ENCODE measurements around the gene ITGA7. TPM values are rescaled to one million over a fixed set of nuclear protein-coding genes. Genes with fewer than 3 reads are reported as not detected.

ITGA7 gene, protein sequence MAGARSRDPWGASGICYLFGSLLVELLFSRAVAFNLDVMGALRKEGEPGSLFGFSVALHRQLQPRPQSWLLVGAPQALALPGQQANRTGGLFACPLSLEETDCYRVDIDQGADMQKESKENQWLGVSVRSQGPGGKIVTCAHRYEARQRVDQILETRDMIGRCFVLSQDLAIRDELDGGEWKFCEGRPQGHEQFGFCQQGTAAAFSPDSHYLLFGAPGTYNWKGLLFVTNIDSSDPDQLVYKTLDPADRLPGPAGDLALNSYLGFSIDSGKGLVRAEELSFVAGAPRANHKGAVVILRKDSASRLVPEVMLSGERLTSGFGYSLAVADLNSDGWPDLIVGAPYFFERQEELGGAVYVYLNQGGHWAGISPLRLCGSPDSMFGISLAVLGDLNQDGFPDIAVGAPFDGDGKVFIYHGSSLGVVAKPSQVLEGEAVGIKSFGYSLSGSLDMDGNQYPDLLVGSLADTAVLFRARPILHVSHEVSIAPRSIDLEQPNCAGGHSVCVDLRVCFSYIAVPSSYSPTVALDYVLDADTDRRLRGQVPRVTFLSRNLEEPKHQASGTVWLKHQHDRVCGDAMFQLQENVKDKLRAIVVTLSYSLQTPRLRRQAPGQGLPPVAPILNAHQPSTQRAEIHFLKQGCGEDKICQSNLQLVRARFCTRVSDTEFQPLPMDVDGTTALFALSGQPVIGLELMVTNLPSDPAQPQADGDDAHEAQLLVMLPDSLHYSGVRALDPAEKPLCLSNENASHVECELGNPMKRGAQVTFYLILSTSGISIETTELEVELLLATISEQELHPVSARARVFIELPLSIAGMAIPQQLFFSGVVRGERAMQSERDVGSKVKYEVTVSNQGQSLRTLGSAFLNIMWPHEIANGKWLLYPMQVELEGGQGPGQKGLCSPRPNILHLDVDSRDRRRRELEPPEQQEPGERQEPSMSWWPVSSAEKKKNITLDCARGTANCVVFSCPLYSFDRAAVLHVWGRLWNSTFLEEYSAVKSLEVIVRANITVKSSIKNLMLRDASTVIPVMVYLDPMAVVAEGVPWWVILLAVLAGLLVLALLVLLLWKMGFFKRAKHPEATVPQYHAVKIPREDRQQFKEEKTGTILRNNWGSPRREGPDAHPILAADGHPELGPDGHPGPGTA
- 0.93 and 1.3 TPM in 2 replicates for total RNA-seq

DNA sequence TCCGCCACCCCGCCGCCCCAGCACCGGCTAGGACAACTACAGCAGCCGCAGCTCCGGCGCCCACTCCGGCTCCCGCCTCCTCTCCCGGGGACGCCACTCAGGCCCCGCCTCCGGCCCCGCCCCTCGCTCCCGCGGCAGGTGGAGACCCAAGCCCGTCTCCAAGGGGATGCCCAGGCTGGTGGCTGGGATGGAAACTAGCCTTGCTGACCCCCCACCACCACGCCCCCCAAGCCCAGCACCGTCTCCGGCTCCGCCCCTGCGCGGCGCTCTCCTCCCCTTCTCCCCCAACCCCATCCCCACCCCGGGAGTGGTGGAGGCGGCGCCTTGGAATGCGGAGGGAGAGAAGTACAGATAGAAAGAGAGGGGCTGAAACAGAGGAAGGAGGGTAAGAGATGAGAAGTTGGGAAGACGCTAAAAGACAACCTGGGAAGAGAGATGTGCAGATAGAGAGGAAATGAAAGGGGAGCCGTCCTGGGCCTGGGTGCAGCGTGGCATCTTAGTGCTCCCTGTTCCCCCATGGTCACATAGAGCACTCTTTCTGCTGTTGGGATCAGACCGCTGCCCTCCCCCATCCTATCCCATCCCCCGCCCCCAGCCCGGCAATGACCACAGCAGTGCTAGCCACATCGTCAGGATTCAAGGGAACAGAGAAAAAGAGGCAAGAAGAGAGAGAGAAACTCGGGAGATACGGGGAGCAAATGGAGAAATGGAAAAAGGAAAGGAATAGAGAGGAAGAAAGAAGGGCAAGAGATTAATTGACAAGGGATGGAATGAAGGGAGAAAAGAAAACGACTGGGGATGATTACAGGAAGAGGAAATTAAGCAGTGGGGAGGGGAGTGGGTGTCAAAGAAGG lies at the start of gene ITGA7:
ITGA7 (minus strand) TSS at position 64 of the 854 bp plus-strand sequence. CDS start 222 bp downstream, outside the sequence.
- intact Hi-C loops (cut with micrococcal nuclease), result loop anchor here (2.0 kb wide), 1 partner anchor 61 kb away; no protein-coding TSS in a partner anchor

DNA sequence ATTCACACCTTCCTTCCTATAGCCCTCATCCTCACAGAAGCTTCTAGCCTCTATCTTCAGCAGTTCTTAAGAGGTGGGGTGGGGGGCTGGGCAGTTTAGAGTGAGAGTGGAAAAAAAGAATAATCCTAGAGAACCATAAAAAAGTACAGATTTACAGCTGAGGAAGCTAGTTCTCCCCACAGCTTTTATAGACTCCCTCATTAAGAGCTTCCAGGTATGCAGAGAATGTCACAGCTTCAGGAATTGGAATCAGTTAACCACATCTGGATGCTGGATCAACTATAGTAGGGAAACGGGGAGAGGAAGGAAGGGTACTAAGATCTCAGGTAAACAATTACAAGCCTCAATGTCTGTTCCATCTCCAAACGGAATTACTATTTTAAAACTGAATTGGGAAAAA lies 47.5 kb upstream of the ITGA7 start:
- intact Hi-C loops (cut with micrococcal nuclease), result no loop called here

DNA sequence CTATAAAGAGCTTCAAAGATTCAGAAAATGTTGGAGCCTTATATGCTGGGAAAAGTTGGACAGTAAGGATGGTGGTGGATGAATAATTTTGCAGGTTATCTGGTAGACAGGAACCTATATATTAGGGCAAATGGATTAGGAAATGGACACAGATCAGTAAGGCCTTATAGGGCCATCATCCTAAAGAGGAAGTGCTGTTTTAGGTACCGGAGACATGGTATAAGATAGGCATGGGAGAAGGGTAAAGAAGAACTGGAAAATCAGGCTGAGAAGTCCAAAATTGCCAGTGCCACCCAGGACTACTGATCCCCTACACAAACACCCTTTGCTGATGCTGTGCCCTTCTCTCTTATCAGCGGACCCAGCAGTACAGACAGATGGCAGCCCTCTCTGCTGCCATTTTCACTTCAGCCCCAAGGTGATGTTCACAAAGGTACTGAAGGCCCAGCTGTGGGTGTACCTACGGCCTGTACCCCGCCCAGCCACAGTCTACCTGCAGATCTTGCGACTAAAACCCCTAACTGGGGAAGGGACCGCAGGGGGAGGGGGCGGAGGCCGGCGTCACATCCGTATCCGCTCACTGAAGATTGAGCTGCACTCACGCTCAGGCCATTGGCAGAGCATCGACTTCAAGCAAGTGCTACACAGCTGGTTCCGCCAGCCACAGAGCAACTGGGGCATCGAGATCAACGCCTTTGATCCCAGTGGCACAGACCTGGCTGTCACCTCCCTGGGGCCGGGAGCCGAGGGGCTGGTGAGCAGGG lies 40.7 kb upstream of the ITGA7 start:
- intact Hi-C loops (cut with micrococcal nuclease), result no loop called here

DNA sequence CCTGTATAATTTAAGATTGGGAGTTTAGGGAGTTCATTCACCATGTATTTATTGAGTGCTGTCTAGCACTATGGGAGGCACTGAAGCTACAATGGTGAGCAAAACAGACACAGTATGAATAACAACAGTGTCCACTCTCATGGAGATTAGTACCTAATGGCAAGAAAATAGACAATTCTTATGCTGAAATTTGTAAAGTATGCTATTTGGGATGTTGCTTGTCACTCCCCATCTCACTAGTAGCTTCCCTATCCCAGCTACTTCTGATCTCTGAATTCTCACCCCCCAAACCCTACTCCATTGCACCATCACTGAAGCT lies 39.2 kb upstream of the ITGA7 start:
- intact Hi-C loops (cut with micrococcal nuclease), result no loop called here

DNA sequence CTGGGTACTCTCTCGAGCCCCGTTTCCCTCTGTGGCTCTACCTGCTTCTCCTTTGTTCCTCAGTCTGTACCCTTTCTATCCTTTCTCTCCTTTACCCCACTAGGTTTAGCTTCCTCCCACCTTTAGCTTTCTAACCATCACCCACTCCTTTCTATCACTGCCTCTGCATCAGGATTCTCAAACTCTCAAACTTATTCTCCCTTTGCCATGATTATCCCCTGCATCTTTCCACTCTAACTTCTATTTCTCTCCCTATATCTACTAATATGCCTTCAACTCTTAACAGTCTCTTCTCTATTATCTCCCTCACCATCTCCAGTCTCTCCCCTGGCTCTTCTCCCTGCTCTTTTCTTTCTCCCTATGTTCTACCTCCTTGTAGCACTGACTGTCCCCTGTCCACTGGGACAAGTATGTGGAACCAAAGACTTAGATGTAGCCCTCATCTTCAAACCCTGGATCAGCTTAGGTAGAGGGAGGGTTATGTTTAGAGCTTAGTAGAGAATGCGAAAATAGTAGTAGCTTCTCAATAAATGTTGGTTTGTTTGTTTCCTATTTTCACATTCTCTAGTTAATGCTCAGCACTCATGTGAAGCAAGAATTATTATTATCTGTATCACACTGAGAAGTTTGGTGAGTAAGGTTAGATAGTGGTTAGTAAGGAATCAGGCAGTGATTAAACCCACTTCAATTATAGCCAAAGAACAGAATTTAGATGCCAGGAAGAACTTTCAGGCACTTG lies 38.6 kb upstream of the ITGA7 start:
- intact Hi-C loops (cut with micrococcal nuclease), result no loop called here

DNA sequence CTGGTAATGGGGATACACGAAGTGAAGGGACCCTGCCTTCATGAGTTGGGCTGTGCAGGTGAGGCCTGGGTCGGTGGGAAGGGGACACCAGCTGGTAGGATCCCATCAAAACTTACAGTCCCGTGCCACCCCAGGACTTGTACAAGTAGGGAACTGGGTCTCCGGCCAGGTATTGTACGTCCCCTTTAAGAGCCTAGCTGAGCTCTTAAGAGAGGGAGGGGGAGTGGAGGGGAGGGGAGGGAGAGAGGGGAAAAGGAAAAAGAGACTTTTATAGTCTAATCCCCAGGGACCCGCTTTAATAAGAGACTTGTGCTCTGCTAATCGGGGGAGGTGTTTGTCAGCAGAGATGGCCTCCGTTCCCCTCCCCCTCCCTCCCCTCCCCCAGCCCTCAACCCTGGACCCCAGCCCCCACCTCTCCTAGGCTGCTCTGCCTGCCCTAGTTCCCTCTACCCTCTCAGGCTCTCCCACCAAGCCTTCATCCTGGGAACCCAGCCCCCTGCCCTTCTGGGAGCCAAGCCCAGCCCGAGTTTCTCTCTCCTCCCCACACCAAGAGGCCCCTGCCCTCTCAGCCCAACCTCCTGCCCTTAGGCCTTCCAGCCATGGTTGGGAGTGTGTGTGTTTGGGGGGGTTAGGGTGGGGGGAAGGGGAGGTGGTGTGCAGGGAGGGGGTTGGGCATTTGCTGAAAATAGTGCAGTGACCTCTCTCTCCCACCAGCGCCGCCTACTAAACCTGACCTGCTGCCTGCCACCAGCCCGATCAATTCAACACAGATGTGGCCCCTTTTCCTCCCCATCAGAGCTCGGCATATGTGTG lies 37.9 kb upstream of the ITGA7 start:
- intact Hi-C loops (cut with micrococcal nuclease), result no loop called here

DNA sequence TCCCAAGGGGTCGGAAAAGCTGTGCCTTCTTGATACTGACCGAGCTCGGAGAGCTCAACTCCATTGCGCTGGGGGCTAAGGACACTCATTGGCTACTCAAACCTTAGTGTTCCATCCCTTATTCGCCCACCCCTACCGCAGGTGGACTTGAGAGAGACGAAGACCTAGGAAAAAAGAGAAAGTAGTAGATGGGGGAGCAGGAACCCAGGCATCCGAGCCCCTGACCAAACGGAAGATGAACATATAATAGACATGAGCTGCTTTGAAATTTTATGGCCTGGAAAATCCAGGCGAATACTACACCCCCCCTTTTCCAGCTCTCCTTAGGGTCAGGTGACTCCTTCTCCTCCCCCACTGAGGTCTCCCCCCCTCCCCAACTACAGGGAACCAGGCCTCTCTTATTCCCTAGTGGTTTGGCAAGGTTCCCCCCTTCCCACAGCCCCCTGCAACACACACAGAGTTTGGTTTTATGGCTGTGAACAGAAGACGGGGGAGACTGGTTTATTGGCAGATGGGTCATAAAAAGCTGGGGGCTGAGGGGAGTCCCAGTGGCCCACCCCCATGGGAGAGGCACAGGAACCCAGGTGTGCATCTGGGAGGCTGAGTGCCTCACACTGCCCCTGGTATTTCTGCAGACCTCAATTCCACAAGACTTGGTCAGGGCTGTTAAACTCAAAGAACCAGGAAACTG lies 36.8 kb upstream of the ITGA7 start:
- intact Hi-C loops (cut with micrococcal nuclease), result no loop called here

DNA sequence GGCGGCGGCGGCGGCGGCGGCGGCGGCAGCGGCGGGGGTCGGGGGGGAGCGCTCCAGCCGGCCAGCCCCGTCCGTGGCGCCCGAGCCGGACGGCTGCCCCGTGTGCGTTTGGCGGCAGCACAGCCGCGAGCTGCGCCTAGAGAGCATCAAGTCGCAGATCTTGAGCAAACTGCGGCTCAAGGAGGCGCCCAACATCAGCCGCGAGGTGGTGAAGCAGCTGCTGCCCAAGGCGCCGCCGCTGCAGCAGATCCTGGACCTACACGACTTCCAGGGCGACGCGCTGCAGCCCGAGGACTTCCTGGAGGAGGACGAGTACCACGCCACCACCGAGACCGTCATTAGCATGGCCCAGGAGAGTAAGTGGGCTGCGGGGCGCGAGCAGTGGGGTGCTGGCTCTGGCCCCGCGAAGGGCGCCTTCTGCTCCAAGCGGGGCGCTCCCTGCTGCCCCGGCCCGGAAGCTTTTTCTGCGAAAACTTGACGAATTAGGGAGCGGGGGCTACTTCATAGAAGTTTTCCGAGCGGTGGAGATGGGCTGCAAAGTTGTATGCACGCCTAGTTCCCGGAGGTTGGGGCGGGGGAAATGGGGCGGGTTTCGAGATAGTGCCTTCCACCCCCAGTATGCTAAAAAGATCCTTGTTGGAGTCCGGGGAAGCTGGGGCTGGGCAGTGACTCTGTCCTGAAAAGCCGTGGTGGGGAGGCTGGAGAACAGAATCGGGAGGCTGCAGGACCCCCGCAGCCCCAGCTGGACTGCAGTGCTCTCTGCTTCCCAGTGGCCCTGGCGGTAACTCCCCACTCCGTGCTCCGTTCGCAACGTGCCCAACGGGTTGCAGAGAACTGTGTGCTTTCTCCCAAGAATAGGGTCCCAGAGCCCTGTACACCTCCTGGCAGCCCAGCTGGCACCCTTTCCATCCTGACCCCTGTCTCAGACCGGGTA lies 36.0 kb upstream of the ITGA7 start:
- intact Hi-C loops (cut with micrococcal nuclease), result loop anchor here (1.0 to 2.0 kb wide), 3 partner anchors 74 to 725 kb away; partner anchors contain the start of genes PA2G4, SARNP and SPRYD4

DNA sequence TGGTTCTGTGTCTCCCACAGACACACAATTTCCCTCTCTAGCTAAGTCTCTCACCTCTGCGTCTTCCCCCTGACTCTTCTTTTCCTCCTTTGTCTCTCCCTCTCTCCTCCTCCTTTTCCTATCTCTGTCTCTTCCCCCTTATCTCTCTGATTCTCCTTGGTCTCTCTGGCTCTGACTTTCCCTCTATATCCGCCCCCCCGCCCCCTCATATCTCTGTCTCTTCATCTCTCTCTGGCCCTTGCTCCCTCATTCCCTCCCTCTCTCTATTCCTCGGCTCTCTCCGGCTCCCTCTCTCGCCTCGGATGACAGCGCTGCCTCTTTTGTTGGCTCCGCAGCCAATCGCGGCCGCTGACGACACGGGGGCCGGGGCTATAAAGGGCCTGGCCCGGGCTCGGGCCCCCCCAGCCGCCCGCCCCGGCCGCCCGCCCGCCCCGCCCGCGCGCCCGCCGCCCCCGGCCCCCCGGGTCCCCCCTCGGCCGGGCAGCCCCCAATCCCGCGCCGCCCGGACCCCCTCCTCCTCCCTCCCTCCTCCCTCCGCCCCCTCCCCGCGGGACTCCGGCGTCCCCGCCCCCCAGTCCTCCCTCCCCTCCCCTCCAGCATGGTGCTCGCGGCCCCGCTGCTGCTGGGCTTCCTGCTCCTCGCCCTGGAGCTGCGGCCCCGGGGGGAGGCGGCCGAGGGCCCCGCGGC lies 35.2 kb upstream of the ITGA7 start, which contains the start of gene GDF11:
GDF11 (plus strand) TSS at position 404 of the 687 bp plus-strand sequence; CDS start at position 599, 195 bp downstream.
- intact Hi-C loops (cut with micrococcal nuclease), result loop anchor here (1.0 to 2.0 kb wide), 3 partner anchors 74 to 726 kb away; partner anchors contain the start of genes PA2G4, SARNP and SPRYD4

DNA sequence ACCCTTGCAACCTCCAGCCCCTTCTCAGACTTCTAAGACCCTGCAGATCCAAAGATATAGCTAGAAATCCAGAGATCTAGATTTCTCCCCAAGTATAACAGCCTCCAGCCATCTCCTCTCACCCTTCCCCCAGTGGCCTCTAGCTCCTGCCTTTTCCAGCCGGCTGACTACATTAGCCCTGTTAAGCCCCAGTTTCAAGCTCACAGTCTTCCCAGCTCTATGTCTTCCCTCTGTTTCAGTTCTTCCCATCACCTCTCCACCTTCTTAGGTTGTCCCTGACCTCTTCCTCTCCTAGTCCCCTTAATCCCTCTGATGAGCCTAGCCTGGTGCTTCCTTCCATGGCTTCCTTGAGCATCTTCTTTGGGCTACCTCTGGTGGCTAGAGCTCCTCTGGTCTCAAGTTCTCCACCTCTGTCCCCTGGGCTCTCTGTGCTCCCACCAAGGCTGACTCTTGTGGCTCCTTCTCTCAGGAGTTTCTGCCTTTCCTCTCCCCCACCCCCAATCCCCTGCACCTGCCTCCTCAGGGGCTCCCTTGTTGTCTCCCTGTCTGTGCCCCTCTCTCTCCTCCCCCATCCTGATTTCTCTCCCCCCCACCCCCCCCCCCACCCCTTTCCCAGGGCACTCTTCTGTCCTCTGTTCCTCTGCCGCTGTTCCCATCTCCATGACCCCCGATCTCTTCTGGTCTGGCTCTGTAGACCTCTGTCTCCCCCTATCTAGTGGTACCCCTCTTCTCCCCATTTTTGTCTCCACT lies 34.4 kb upstream of the ITGA7 start:
- intact Hi-C loops (cut with micrococcal nuclease), result loop anchor here (2.0 kb wide), 1 partner anchor 727 kb away; the partner anchor contains the start of gene SPRYD4

DNA sequence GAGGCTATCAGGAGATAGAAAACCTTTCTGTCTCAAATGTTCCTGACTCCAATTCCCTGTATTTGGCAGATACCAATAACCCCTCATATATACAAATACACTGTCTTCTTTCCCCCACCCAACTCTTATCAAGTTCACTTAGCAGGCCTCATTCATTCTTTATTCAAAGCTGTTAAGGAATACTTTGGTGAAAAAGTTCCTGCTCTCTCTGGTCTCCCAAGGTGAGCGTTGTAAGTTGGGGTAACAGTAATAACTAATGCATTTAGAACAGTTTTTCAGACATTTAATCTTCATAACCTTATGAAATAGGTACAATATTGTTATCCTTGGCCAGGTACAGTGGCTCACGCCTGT lies 31.3 kb upstream of the ITGA7 start:
- intact Hi-C loops (cut with micrococcal nuclease), result loop anchor here (1.0 to 2.0 kb wide), 4 partner anchors 58 to 550 kb away; partner anchors contain the start of genes NABP2 and PA2G4

DNA sequence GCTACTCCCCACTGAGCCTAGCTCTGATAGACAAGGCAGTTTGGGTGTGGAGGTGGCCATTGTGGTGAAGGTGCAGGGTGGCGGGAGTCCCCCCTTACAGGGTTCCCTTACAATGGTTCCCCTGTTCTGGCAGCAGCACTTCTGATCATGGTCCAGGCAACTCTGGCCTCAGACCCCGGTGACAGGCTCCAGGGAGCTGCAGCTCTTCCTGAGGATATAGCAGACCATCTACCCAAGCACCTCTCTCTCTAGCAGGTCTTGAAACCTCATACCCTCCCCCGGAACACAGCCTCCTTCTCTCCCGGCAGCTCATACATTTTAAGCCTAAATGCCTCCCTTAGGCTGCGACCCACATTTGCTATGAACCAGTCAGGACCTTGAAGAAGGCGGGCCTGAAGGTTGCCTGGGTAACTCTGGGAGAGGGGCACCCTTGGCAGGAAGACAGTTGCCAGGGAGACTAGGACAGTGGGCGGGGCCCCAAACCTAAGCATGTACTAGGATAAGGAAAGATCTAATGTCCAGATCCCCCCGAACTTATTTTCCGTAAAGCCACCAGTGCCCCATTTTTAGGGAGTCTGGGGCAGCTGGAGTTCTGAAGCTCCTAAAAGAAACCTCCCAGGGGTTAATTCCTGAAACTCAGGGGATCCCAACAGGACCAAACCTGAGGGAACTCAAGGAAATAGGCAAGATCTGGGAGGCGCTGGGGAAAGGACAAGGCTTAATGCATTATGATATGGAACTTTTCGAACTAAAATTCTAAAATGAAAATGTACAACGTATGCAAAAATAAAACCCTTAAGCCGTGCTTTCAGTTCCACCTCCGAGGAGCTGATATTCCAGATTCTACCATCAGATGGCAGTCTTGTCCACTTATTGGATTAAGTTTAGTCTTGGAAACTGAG lies 30.7 kb upstream of the ITGA7 start:
- intact Hi-C loops (cut with micrococcal nuclease), result loop anchor here (1.0 to 2.0 kb wide), 16 partner anchors 9 to 550 kb away; partner anchors contain the start of genes BLOC1S1, CD63, DNAJC14 and NABP2

DNA sequence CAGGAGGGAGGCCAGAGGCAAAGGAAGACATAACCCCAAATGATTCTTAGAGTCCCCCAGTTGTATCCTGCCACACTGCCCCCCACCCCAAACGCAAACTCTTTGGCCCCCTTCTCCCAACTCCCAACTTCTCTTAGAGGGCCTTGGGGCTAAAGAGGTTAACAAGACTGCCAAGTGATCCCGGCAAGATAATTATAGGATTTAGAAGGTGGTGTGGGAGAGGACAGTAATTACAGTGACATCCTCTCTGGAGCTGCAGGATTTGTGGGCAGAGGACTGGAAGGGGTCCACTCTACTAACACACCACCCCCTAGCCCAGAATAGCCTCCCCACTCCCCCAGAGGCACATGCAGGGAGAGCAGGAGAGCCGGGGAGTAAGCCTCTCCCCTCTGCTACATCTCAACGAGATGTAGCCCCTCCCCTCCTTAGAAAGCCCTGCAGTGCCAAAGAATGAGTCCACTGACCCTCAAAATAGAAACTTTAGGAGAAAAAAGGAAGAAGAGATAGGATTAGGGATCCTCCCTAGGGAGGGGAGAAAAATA lies 29.9 kb upstream of the ITGA7 start:
- intact Hi-C loops (cut with micrococcal nuclease), result loop anchor here (1.0 to 2.0 kb wide), 17 partner anchors 8 to 549 kb away; partner anchors contain the start of genes BLOC1S1, CD63, DNAJC14 and NABP2
